HCT116 (cell line): Measurements from ENCODE around the gene FAM53B. TPM values are rescaled to one million over a fixed set of nuclear protein-coding genes. Genes with fewer than 3 reads are reported as not detected.

ENCODE experiments used
- ATAC-seq: fragments of 200-7000 bp; cut with Tn5 transposase; 2 replicates; pipeline ENCODE4 v1.9.1; 2020; ENCODE audit warnings: mild to moderate bottlenecking, moderate library complexity
- BruUV-seq: library from RNA; stranded (reverse); fragments of 400-500 nt; replicated peaks from 2 replicates; lab custom pipeline; 2021; lab: Mats Ljungman, UMichigan
- CTCF ChIA-PET: fragments of 300-600 bp; sonication (Branson Sonifier 250); formaldehyde crosslinking; loops from one replicate; lab custom pipeline; 2021; ENCODE audit warnings: antibody characterized with exemption; lab: Charles Lee
- POLR2A ChIA-PET: fragments of 300-600, 350-600 bp; sonication (Branson Sonifier 250); formaldehyde crosslinking; loops from one replicate; lab custom pipeline; 2021; ENCODE audit warnings: antibody characterized with exemption; lab: Charles Lee
- RAD21 ChIA-PET, 2 experiments: fragments of 300-600 bp; sonication (Branson Sonifier 250); formaldehyde crosslinking; loops; one replicate each; lab custom pipeline; 2023; ENCODE audit warnings: low total read pairs in 2 of 2; ENCODE audit not compliant: uncharacterized antibody in 2 of 2, unreplicated experiment in 2 of 2, low non-redundant PET in 1 of 2; lab: Charles Lee
- DNase-seq: peaks from one replicate; pipeline ENCODE4 v3.0.0-alpha.2; 2010; ENCODE audit warnings: low read depth, low spot score
- H2AFZ ChIP-seq: fragments of 200-600 bp; shearing (Covaris generic), sonication (generic); 2 replicates; pipeline ENCODE4 v1.6.1; 2017; ENCODE audit warnings: low read depth, mixed run types, mixed read lengths, antibody characterized with exemption, low read length; ENCODE audit not compliant: poor library complexity, severe bottlenecking
- H3K27ac ChIP-seq: 2 replicates; pipeline ENCODE4 v1.5.1; 2012; ENCODE audit warnings: low read depth, low read length
- H3K27me3 ChIP-seq: fragments of 200-600 bp; sonication (generic); 2 replicates; pipeline ENCODE4 v1.6.1; 2016; ENCODE audit warnings: mixed run types, low read length, mixed read lengths; ENCODE audit not compliant: insufficient read depth
- H3K36me3 ChIP-seq, 2 experiments: fragments of 200-500 bp in 1 of 2; fragments of 200-600 bp in 1 of 2; sonication (Bioruptor generic) in 1 of 2; sonication (generic) in 1 of 2; 2 replicates each; pipeline versions ENCODE4 v1.5.1 to v1.6.1; 2014 to 2016; ENCODE audit warnings: low read length in 2 of 2, inconsistent platforms in 1 of 2, mixed read lengths in 1 of 2, mixed run types in 1 of 2; ENCODE audit not compliant: insufficient read depth in 2 of 2, control insufficient read depth in 1 of 2
- H3K4me1 ChIP-seq, 2 experiments: fragments of 200-600 bp in 1 of 2; sonication (generic) in 1 of 2; 2 replicates each; pipeline versions ENCODE4 v1.5.1 to v1.6.1; 2012 to 2017; ENCODE audit warnings: low read length in 2 of 2, inconsistent platforms in 1 of 2, mild to moderate bottlenecking in 1 of 2, mixed read lengths in 1 of 2, mixed run types in 1 of 2, moderate library complexity in 1 of 2; ENCODE audit not compliant: insufficient read depth in 2 of 2, control insufficient read depth in 1 of 2
- H3K4me2 ChIP-seq: fragments of 200-600 bp; sonication (generic); 2 replicates; pipeline ENCODE4 v1.6.1; 2017; ENCODE audit warnings: mixed run types, low read length, mixed read lengths
- H3K4me3 ChIP-seq, 2 experiments: fragments of 200-600 bp in 1 of 2; sonication (generic) in 1 of 2; replicated peaks in 1 of 2; 2 replicates each; pipeline ENCODE4 v1.5.1; 2011 to 2016; ENCODE audit warnings: low read length in 2 of 2, control low read depth in 1 of 2, low read depth in 1 of 2, mild to moderate bottlenecking in 1 of 2, mixed read lengths in 1 of 2, mixed run types in 1 of 2
- H3K79me2 ChIP-seq: fragments of 200-600 bp; sonication (generic); 2 replicates; pipeline ENCODE4 v1.6.1; 2017; ENCODE audit warnings: mild to moderate bottlenecking, mixed run types, low read length, moderate library complexity, mixed read lengths; ENCODE audit not compliant: insufficient read depth
- H3K9ac ChIP-seq: fragments of 200-600 bp; sonication (generic); 2 replicates; pipeline ENCODE4 v1.6.1; 2016; ENCODE audit warnings: low read length, mixed read lengths
- H3K9me2 ChIP-seq: fragments of 200-600 bp; sonication (generic), shearing (Covaris generic); 2 replicates; pipeline ENCODE4 v1.6.1; 2017; ENCODE audit warnings: mixed run types, mild to moderate bottlenecking, moderate library complexity; ENCODE audit not compliant: insufficient read depth
- H3K9me3 ChIP-seq, 2 experiments: fragments of 200-500 bp in 1 of 2; fragments of 200-600 bp in 1 of 2; sonication (Bioruptor generic) in 1 of 2; sonication (generic) in 1 of 2; 2 replicates each; pipeline ENCODE4 v1.6.1; 2014 to 2017; ENCODE audit warnings: low read length in 2 of 2, mixed read lengths in 2 of 2, inconsistent platforms in 1 of 2, low read depth in 1 of 2, mild to moderate bottlenecking in 1 of 2, mixed run types in 1 of 2, moderate library complexity in 1 of 2; ENCODE audit not compliant: control insufficient read depth in 1 of 2, insufficient read depth in 1 of 2
- H4K20me1 ChIP-seq: fragments of 200-600 bp; sonication (generic), shearing (Covaris generic); 2 replicates; pipeline ENCODE4 v1.6.1; 2017; ENCODE audit warnings: mixed run types, mild to moderate bottlenecking, moderate library complexity; ENCODE audit not compliant: insufficient read depth
- CEBPB ChIP-seq: IDR thresholded peaks from 2 replicates; pipeline ENCODE4 v1.6.1; 2012; ENCODE audit warnings: low read depth
- EGR1 ChIP-seq: IDR thresholded peaks from 2 replicates; pipeline ENCODE4 v1.6.1; 2012; ENCODE audit warnings: low read depth
- ELF1 ChIP-seq: IDR thresholded peaks from 2 replicates; pipeline ENCODE4 v1.6.1; 2012; ENCODE audit warnings: low read depth, borderline replicate concordance
- EZH2 ChIP-seq: fragments of 200-600 bp; sonication (generic); IDR thresholded peaks from 2 replicates; pipeline ENCODE4 v1.6.1; 2017; ENCODE audit warnings: antibody characterized with exemption, mixed run types
- EZH2phosphoT487 ChIP-seq: fragments of 200-600 bp; IDR thresholded peaks from 2 replicates; pipeline ENCODE4 v1.6.1; 2018; ENCODE audit warnings: antibody characterized with exemption, borderline replicate concordance
- FOSL1 ChIP-seq: IDR thresholded peaks from 2 replicates; pipeline ENCODE4 v1.6.1; 2012; ENCODE audit warnings: low read depth
- JUND ChIP-seq: IDR thresholded peaks from 2 replicates; pipeline ENCODE4 v1.6.1; 2012
- SIN3A ChIP-seq: IDR thresholded peaks from 2 replicates; pipeline ENCODE4 v1.6.1; 2012; ENCODE audit warnings: low read depth
- SRF ChIP-seq: IDR thresholded peaks from 2 replicates; pipeline ENCODE4 v1.6.1; 2012; ENCODE audit warnings: low read depth
- TCF7L2 ChIP-seq: IDR thresholded peaks from 2 replicates; pipeline ENCODE4 v1.7.0; 2011; ENCODE audit warnings: borderline replicate concordance, inconsistent platforms; ENCODE audit not compliant: insufficient read depth, insufficient read length; ENCODE audit errors: extremely low read depth
- ZBTB33 ChIP-seq: IDR thresholded peaks from 2 replicates; pipeline ENCODE4 v1.6.1; 2011; ENCODE audit warnings: mild to moderate bottlenecking, low read length, moderate library complexity; ENCODE audit not compliant: insufficient replicate concordance; ENCODE audit errors: extremely low read depth
- ZFX ChIP-seq: fragments of 450-650 bp; IDR thresholded peaks from 2 replicates; pipeline ENCODE4 v1.6.1; 2017
- ZNF274 ChIP-seq: fragments of 200-500 bp; sonication (Bioruptor generic); IDR thresholded peaks from 2 replicates; pipeline ENCODE4 v1.6.1; 2014; ENCODE audit warnings: mild to moderate bottlenecking, low read depth, low read length, inconsistent platforms
- intact Hi-C: fragments of 100-400 bp; cut with micrococcal nuclease; formaldehyde crosslinking; loops from 2 replicates; pipeline ENCODE4 v1.10.0; 2022
- total RNA-seq: library from RNA; stranded (reverse); gene quantifications from one replicate; pipeline ENCODE4 v1.2.1, GENCODE V29; 2021; ENCODE audit not compliant: unreplicated experiment
- TF ChIP-seq, protein P1 (sequence below): IDR thresholded peaks from 2 replicates; pipeline ENCODE4 v1.6.1; 2012
- TF ChIP-seq, protein P2 (sequence below): IDR thresholded peaks from 2 replicates; pipeline ENCODE4 v1.6.1; 2012

The FAM53B gene
- total RNA-seq, 1 experiment from 2014 or later = 19.6 TPM

GRCh38 chr10:124705381-124705740 is 38.8 kb downstream of the FAM53B start:
- ChIA-PET CTCF (interaction anchor here (1.3 to 1.4 kb wide), 2 partner anchors 12 to 36 kb away, joined by 4 read pairs; no protein-coding TSS in a partner anchor), POLR2A (no interaction called here), RAD21 (no interaction called here)
- H3K4me2 ChIP-seq = no peak overlapping the region
- BruUV-seq = no TSS peak
- H3K4me1 ChIP-seq = peaks cover 16 to 23% of the 10 kb centered on the region in 2 experiments; a peak in 3 of 4 replicates
- DNase-seq (no peak), ATAC-seq (no peak)
- TF ChIP-seq, protein P1, sequence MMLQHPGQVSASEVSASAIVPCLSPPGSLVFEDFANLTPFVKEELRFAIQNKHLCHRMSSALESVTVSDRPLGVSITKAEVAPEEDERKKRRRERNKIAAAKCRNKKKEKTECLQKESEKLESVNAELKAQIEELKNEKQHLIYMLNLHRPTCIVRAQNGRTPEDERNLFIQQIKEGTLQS = no peak
- TF ChIP-seq EZH2 = no peak
- TF ChIP-seq SIN3A = no peak
- no peak for TF ChIP-seq SRF
- TF ChIP-seq EGR1 = no peak
- no peak for TF ChIP-seq EZH2phosphoT487
- TF ChIP-seq ZNF274 = no peak
- TF ChIP-seq, protein P2, sequence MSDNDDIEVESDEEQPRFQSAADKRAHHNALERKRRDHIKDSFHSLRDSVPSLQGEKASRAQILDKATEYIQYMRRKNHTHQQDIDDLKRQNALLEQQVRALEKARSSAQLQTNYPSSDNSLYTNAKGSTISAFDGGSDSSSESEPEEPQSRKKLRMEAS = no peak
- TF ChIP-seq TCF7L2 = no peak
- TF ChIP-seq FOSL1 = no peak
- no peak for TF ChIP-seq ELF1
- no peak for TF ChIP-seq CEBPB
- TF ChIP-seq ZFX = no peak
- no peak for TF ChIP-seq JUND
- no peak for TF ChIP-seq ZBTB33
- H4K20me1 ChIP-seq = no peaks in the 10 kb centered on the region
- intact Hi-C loops = no loop called here
- H3K27ac ChIP-seq = no peak overlapping the region
- no peaks in the 10 kb centered on the region for H3K9me2 ChIP-seq
- H3K4me3 ChIP-seq = no peak overlapping the region
- H3K27me3 ChIP-seq = no peaks in the 10 kb centered on the region
- no peaks in the 10 kb centered on the region for H3K9me3 ChIP-seq
- no peak overlapping the region for H2AFZ ChIP-seq
- H3K36me3 ChIP-seq = peaks cover 0 to 4% of the 10 kb centered on the region in 2 experiments; a peak in 1 of 4 replicates
- H3K9ac ChIP-seq = no peak overlapping the region
- H3K79me2 ChIP-seq = no peaks in the 10 kb centered on the region
